OCI-LY3 (cell line): ENCODE measurements around the gene PDE9A.
A peak's percentile ranks its signal among the peaks of the same experiment; 100 is the strongest.

Source experiments
- H2AFZ ChIP-seq: fragments of 200-600, 300-600 bp; shearing (Covaris generic); 2 replicates; pipeline ENCODE4 v1.6.0; 2014; ENCODE audit warnings: antibody characterized with exemption, low read depth, low read length
- H3K27ac ChIP-seq: fragments of 200-600, 300-600 bp; sonication (generic); 2 replicates; pipeline ENCODE4 v1.5.1; 2014; ENCODE audit warnings: mild to moderate bottlenecking, low read length, moderate library complexity, mixed read lengths
- H3K27me3 ChIP-seq: fragments of 200-600, 300-600 bp; sonication (generic); 2 replicates; pipeline ENCODE4 v1.6.1; 2014; ENCODE audit warnings: low read depth, low read length, mixed read lengths
- H3K36me3 ChIP-seq: fragments of 200-600, 300-600 bp; sonication (generic); replicated peaks from 2 replicates; pipeline ENCODE3; 2014; ENCODE audit warnings: low read depth, low read length, mixed read lengths
- H3K4me1 ChIP-seq: fragments of 300-600, 200-600 bp; sonication (generic); 2 replicates; pipeline ENCODE4 v1.6.1; 2014; ENCODE audit warnings: low read length, mixed read lengths
- H3K4me2 ChIP-seq: fragments of 200-600, 300-600 bp; sonication (generic); 2 replicates; pipeline ENCODE4 v1.6.1; 2014; ENCODE audit warnings: low read length, mixed read lengths
- H3K4me3 ChIP-seq: fragments of 300-600, 200-600 bp; sonication (generic); 2 replicates; pipeline ENCODE4 v1.5.1; 2014; ENCODE audit warnings: antibody characterized with exemption, mild to moderate bottlenecking, low read length, moderate library complexity
- H3K79me2 ChIP-seq: fragments of 300-600, 200-600 bp; shearing (Covaris generic); 2 replicates; pipeline ENCODE4 v1.6.1; 2014; ENCODE audit warnings: mild to moderate bottlenecking, low read length, mixed read lengths
- H3K9ac ChIP-seq: fragments of 300-600, 200-600 bp; shearing (Covaris generic); 2 replicates; pipeline ENCODE4 v1.6.0; 2014; ENCODE audit warnings: mild to moderate bottlenecking, low read length, moderate library complexity
- H3K9me3 ChIP-seq: fragments of 200-600, 300-600 bp; shearing (Covaris generic); 2 replicates; pipeline ENCODE4 v1.6.1; 2014; ENCODE audit warnings: low read length, mixed read lengths; ENCODE audit not compliant: insufficient read depth
- H4K20me1 ChIP-seq: fragments of 200-600, 300-600 bp; sonication (generic); 2 replicates; pipeline ENCODE4 v1.6.1; 2016; ENCODE audit warnings: low read length, mixed read lengths; ENCODE audit not compliant: insufficient read depth
- EZH2phosphoT487 ChIP-seq: fragments of 200-600 bp; shearing (Covaris generic); IDR thresholded peaks from 2 replicates; pipeline ENCODE4 v1.6.1; 2018; ENCODE audit warnings: antibody characterized with exemption, mixed run types, low read depth
- TF ChIP-seq, protein P1 (sequence below): fragments of 200-600, 300-600 bp; sonication (generic); IDR thresholded peaks from 2 replicates; pipeline ENCODE4 v1.5.1; 2014; ENCODE audit warnings: antibody characterized with exemption, low read length, low read depth

The PDE9A gene

DNA sequence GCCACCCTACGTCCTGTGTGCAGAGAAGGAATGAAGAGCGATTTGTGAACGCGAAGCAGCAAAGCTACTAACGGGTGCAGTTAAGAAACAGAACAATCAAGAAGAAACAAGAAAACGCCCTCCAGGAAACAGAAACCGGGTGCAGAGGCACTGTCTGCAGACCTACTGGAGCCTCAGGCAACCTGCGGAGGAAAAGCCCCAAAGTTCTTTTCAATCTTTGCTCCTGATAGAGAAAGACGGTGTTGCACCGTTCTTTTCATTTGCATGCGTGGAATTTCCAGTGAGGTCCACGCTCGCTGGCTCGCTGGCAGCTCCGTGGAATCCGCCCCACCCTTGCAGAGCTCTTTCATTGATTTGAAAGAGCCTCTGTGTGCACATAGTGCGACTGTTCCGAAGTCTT lies 37.0 kb upstream of the PDE9A start:
- Histone ChIP-seq H3K36me3 (no peaks in the 10 kb centered on the region), H3K9me3 (no peaks in the 10 kb centered on the region), H3K79me2 (no peaks in the 10 kb centered on the region), H4K20me1 (no peaks in the 10 kb centered on the region), H3K4me2 (no peak overlapping the region), H3K4me3 (no peak overlapping the region), H3K9ac (no peak overlapping the region), H3K4me1 (peaks cover 7% of the 10 kb centered on the region; the same call in 1 of the 2 replicates), H3K27me3 (peaks cover 11% of the 10 kb centered on the region; the same call in 1 of the 2 replicates), H2AFZ (no peak overlapping the region), H3K27ac (no peak overlapping the region)
- TF ChIP-seq, protein P1, sequence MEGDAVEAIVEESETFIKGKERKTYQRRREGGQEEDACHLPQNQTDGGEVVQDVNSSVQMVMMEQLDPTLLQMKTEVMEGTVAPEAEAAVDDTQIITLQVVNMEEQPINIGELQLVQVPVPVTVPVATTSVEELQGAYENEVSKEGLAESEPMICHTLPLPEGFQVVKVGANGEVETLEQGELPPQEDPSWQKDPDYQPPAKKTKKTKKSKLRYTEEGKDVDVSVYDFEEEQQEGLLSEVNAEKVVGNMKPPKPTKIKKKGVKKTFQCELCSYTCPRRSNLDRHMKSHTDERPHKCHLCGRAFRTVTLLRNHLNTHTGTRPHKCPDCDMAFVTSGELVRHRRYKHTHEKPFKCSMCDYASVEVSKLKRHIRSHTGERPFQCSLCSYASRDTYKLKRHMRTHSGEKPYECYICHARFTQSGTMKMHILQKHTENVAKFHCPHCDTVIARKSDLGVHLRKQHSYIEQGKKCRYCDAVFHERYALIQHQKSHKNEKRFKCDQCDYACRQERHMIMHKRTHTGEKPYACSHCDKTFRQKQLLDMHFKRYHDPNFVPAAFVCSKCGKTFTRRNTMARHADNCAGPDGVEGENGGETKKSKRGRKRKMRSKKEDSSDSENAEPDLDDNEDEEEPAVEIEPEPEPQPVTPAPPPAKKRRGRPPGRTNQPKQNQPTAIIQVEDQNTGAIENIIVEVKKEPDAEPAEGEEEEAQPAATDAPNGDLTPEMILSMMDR: no peak
- TF ChIP-seq EZH2phosphoT487: no peak

DNA sequence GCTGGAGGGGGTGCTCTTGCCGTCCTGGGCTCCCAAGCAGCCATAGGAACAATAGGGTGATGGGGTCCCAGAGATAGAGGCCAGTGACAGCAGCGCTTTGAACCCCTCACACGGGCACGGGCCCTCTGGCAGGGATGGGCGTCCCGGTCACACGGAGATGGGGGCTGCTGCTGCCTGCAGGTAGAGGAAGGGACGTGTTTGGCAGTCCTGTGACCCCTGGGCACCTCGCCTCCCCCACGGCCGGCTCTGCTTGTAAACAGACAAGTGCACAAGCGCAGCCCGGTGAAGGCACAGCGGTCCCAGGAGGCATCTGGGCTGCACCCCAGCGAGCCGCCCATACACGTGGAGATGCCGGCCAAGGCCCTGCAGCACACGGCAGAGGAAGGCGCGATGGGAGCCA lies 36.5 kb upstream of the PDE9A start:
- TF ChIP-seq, protein P1: no peak
- TF ChIP-seq EZH2phosphoT487: no peak
- H3K27ac ChIP-seq: no peak overlapping the region
- H3K9ac ChIP-seq: no peak overlapping the region
- no peak overlapping the region for H2AFZ ChIP-seq
- H4K20me1 ChIP-seq: no peaks in the 10 kb centered on the region
- H3K27me3 ChIP-seq: peaks cover 11% of the 10 kb centered on the region
- peaks cover 7% of the 10 kb centered on the region; the same call in 1 of the 2 replicates for H3K4me1 ChIP-seq
- H3K4me2 ChIP-seq: no peak overlapping the region
- no peaks in the 10 kb centered on the region for H3K36me3 ChIP-seq
- H3K79me2 ChIP-seq: no peaks in the 10 kb centered on the region
- H3K9me3 ChIP-seq: no peaks in the 10 kb centered on the region
- no peak overlapping the region for H3K4me3 ChIP-seq

DNA sequence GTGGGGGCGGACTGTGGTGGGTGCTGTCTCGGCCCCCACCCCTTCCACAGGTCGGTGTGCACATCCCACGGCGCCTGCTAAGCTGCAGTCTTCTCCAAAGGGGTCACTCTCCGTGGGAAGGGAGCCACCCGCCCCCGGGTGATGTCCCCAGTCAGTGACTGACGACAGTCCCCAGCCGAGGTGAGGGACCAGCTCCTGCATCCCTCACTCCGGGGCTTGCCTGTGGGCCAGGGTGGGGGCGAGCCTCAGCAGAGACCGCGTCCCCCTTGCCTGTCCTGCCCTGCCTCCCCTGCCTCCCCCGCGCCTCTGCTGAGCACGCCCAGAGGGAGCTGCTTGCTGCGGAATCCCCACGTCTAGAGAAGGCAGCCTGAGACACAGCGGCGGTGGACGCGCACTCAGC lies 35.9 kb upstream of the PDE9A start:
- H3K9ac ChIP-seq: no peak overlapping the region

DNA sequence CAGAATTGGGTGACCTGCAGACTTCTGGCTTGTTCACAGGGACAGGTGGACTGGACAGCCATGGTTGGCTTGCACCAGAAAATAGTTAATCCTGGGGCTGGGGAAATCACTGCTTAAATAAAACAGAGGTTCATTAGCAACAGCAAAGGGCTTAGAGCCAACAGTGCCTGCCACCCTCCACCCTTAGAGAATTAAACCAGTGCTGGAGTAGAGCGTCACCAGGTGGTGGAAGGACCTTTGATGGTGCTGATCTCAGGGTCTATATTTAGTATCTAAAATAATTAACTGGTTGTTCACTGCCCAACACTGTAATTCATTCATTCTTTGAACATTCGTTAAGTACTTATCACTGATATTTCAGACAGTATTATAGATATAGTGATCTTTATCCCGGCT lies 34.7 kb upstream of the PDE9A start:
- Histone ChIP-seq H3K9ac (no peak overlapping the region), H3K79me2 (no peaks in the 10 kb centered on the region), H2AFZ (no peak overlapping the region), H4K20me1 (no peaks in the 10 kb centered on the region), H3K4me1 (peaks cover 7% of the 10 kb centered on the region; the same call in 1 of the 2 replicates), H3K36me3 (no peaks in the 10 kb centered on the region), H3K27me3 (peaks cover 20% of the 10 kb centered on the region), H3K9me3 (no peaks in the 10 kb centered on the region), H3K4me3 (no peak overlapping the region), H3K4me2 (no peak overlapping the region), H3K27ac (no peak overlapping the region)
- TF ChIP-seq, protein P1: peak; percentile 12; the same call in 1 of the 2 replicates
- no peak for TF ChIP-seq EZH2phosphoT487

More for the DNA sequence above, 35.9 kb upstream of the PDE9A start:
- H2AFZ ChIP-seq: no peak overlapping the region
- peaks cover 15% of the 10 kb centered on the region for H3K27me3 ChIP-seq
- H3K4me2 ChIP-seq: no peak overlapping the region
- no peaks in the 10 kb centered on the region for H3K9me3 ChIP-seq
- TF ChIP-seq, protein P1: no peak
- no peak for TF ChIP-seq EZH2phosphoT487
- H3K4me3 ChIP-seq: no peak overlapping the region
- peaks cover 7% of the 10 kb centered on the region; the same call in 1 of the 2 replicates for H3K4me1 ChIP-seq
- H3K36me3 ChIP-seq: no peaks in the 10 kb centered on the region
- H4K20me1 ChIP-seq: no peaks in the 10 kb centered on the region
- H3K79me2 ChIP-seq: no peaks in the 10 kb centered on the region
- no peak overlapping the region for H3K27ac ChIP-seq
